ENCODE data around the gene PRR12. TPM values are rescaled to one million over a fixed set of nuclear protein-coding genes. Genes with fewer than 3 reads are reported as not detected.

Gene PRR12
- total RNA-seq, 1 donor = 3.0 TPM

- TF ChIP-seq, protein P1, sequence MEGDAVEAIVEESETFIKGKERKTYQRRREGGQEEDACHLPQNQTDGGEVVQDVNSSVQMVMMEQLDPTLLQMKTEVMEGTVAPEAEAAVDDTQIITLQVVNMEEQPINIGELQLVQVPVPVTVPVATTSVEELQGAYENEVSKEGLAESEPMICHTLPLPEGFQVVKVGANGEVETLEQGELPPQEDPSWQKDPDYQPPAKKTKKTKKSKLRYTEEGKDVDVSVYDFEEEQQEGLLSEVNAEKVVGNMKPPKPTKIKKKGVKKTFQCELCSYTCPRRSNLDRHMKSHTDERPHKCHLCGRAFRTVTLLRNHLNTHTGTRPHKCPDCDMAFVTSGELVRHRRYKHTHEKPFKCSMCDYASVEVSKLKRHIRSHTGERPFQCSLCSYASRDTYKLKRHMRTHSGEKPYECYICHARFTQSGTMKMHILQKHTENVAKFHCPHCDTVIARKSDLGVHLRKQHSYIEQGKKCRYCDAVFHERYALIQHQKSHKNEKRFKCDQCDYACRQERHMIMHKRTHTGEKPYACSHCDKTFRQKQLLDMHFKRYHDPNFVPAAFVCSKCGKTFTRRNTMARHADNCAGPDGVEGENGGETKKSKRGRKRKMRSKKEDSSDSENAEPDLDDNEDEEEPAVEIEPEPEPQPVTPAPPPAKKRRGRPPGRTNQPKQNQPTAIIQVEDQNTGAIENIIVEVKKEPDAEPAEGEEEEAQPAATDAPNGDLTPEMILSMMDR (IDR thresholded peaks at IDR 0.05; ENCODE audit: insufficient read depth, low read depth, low read length) = no peak
- DNase-seq (ENCODE audit: low read depth) = peak; percentile 84
- H3K4me3 ChIP-seq (ENCODE audit: low read depth, low read length) = peak overlapping the region; percentile 84
Measured at GRCh38 chr19:49637821-49638738, 47.1 kb downstream of the PRR12 start.

GRCh38 chr19:49639401-49640112, 48.6 kb downstream of the PRR12 start:
- no peak for DNase-seq (ENCODE audit: low read depth)
- TF ChIP-seq, protein P1 (IDR thresholded peaks at IDR 0.05; ENCODE audit: insufficient read depth, low read depth, low read length) = no peak
- H3K4me3 ChIP-seq (ENCODE audit: low read depth, low read length) = peak overlapping the region; percentile 84

GRCh38 chr19:49640113-49640898, 49.3 kb downstream of the PRR12 start, which contains the start of gene RRAS:
TSS of gene RRAS (minus strand) at chr19:49640143. CDS start at chr19:49640098, 45 bp downstream.
- DNase-seq (ENCODE audit: low read depth) = peak; percentile 100
- H3K4me3 ChIP-seq (ENCODE audit: low read depth, low read length) = peak within 1 kb of the TSS; percentile 84
- TF ChIP-seq, protein P1 (IDR thresholded peaks at IDR 0.05; ENCODE audit: insufficient read depth, low read depth, low read length) = no peak

- DNase-seq (ENCODE audit: low read depth) = peak; percentile 99
- peak within 1 kb of the TSS; percentile 95 for H3K4me3 ChIP-seq (ENCODE audit: low read depth, low read length)
- TF ChIP-seq, protein P1 (IDR thresholded peaks at IDR 0.05; ENCODE audit: insufficient read depth, low read depth, low read length) = no peak
Measured at GRCh38 chr19:49641688-49642491, 50.9 kb downstream of the PRR12 start, which contains the start of gene SCAF1. TSS of gene SCAF1 (plus strand) at chr19:49642209. CDS start at chr19:49645027, 2,818 bp downstream.

DNA sequence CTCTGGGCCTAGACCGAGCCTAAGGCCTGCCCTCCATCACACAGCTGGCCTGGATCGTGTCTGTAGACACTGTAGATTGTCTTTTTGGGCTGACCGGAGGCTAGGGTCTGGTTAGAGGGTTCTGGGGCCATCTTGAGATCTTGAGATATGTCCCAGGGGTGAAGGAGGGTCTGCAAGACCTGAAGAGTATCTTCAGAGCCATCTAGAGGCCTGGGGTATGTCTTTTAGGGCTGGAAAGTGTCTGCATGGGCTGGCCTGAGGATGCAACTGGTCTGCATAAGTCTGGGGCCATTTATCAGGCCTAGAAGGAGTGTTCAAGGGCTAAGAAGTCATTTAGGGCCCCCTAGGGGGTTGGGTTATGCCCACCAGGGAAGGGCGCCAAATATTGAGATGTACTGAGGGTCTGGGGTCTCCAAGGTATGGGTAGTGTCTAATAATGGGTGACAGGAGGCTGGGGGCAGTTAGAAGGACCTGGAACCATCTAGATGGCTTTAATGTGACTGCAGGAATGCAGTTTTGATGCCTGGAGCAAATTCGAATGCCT, 51.6 kb downstream of the PRR12 start:
- peak; percentile 24 for DNase-seq (ENCODE audit: low read depth)
- TF ChIP-seq, protein P1 (IDR thresholded peaks at IDR 0.05; ENCODE audit: insufficient read depth, low read depth, low read length) = no peak
- peak overlapping the region; percentile 95 for H3K4me3 ChIP-seq (ENCODE audit: low read depth, low read length)
